Measurements from ENCODE around the gene MARCHF6. TPM values are rescaled to one million over a fixed set of nuclear protein-coding genes. Genes with fewer than 3 reads are reported as not detected.
"Not testable (repeated sequence)": the region's sequence is repeated elsewhere in the genome, so short reads cannot be mapped to it uniquely, and the experiment has no call there.

MARCHF6 gene
- total and polyA plus RNA-seq, 4 experiments from 2014 or later = 25.4 to 203 (median 126) TPM

DNA sequence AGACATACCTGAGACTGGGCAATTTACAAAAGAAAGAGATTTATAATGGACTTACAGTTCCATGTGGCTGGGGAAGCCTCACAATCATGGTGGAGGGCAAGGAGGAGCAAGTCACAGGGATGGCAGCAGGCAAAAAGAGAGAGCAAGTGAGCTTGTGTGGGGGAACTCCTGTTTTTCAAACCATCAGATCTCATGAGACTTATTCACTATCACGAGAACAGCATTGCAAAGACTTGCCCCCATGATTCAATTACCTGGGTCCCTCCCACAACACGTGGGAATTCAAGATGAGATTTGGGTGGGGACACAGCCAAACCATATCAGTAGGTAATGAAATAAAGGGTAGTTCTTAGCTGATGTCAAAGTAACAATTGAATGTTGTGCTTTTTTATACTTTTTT is 17.9 kb downstream of the MARCHF6 start:
- H3K4me3 ChIP-seq (ENCODE audit: low read length in 2 of 2); H3K27me3 Mint-ChIP-seq; H3K36me3 ChIP-seq (ENCODE audit: insufficient read depth, low read length); DNase-seq; intact Hi-C loops (cut with micrococcal nuclease); H3K9me3 ChIP-seq (ENCODE audit: control insufficient read depth in 1 of 2, low read length in 2 of 2); H3K27ac ChIP-seq (ENCODE audit: low read depth, low read length); CTCF ChIA-PET (ENCODE audit: partially characterized antibody); H3K27me3 ChIP-seq (ENCODE audit: insufficient read depth, low read length); H3K9me3 Mint-ChIP-seq: not testable (repeated sequence)
- H3K4me3 Mint-ChIP-seq = peak overlapping the region in 2 of 8 donors; percentile 25 to 61
- H3K4me1 ChIP-seq (ENCODE audit: insufficient read depth, low read length) = peaks cover 67% of the 10 kb centered on the region
- peaks cover 8 to 11% of the 10 kb centered on the region in 2 donors for H3K36me3 Mint-ChIP-seq
- peak overlapping the region in 4 of 7 donors; percentile 15 to 70 (median 38) for H3K27ac Mint-ChIP-seq
- POLR2A ChIA-PET (ENCODE audit: partially characterized antibody) = interaction anchor here (1.3 kb wide), 1 partner anchor 18 kb away, joined by 4 read pairs; the partner anchor contains the start of gene MARCHF6
- peaks cover 59 to 92% (median 76%) of the 10 kb centered on the region in 4 donors for H3K4me1 Mint-ChIP-seq

GRCh38 chr5:10372726-10373709 is 19.5 kb downstream of the MARCHF6 start:
- no peak for DNase-seq
- peaks cover 67% of the 10 kb centered on the region for H3K4me1 ChIP-seq (ENCODE audit: insufficient read depth, low read length)
- H3K27ac ChIP-seq (ENCODE audit: low read depth, low read length) = no peak overlapping the region
- Mint-ChIP-seq H3K27ac (peak overlapping the region in 5 of 7 donors; percentile 9 to 65 (median 46)), H3K4me1 (peaks cover 57 to 90% (median 76%) of the 10 kb centered on the region in 4 donors), H3K27me3 (no peaks in the 10 kb centered on the region), H3K36me3 (peaks cover 12 to 24% of the 10 kb centered on the region in 2 donors), H3K9me3 (no peaks in the 10 kb centered on the region), H3K4me3 (peak overlapping the region in 3 of 8 donors; percentile 12 to 52 (median 26))
- intact Hi-C loops (cut with micrococcal nuclease) = no loop called here
- H3K36me3 ChIP-seq (ENCODE audit: insufficient read depth, low read length) = no peaks in the 10 kb centered on the region
- ChIA-PET CTCF (ENCODE audit: partially characterized antibody) (no interaction called here), POLR2A (ENCODE audit: partially characterized antibody) (no interaction called here)
- no peaks in the 10 kb centered on the region for H3K27me3 ChIP-seq (ENCODE audit: insufficient read depth, low read length)
- H3K9me3 ChIP-seq (ENCODE audit: control insufficient read depth in 1 of 2, low read length in 2 of 2) = no peaks in the 10 kb centered on the region
- no peak overlapping the region for H3K4me3 ChIP-seq (ENCODE audit: low read length in 2 of 2)

GRCh38 chr5:10374046-10375022 is 20.8 kb downstream of the MARCHF6 start:
- Histone ChIP-seq H3K27me3 (ENCODE audit: insufficient read depth, low read length) (no peaks in the 10 kb centered on the region), H3K4me3 (ENCODE audit: low read length in 2 of 2) (no peak overlapping the region), H3K9me3 (ENCODE audit: control insufficient read depth in 1 of 2, low read length in 2 of 2) (no peaks in the 10 kb centered on the region), H3K4me1 (ENCODE audit: insufficient read depth, low read length) (peaks cover 59% of the 10 kb centered on the region), H3K36me3 (ENCODE audit: insufficient read depth, low read length) (no peaks in the 10 kb centered on the region), H3K27ac (ENCODE audit: low read depth, low read length) (no peak overlapping the region)
- intact Hi-C loops (cut with micrococcal nuclease) = no loop called here
- Mint-ChIP-seq H3K4me1 (peaks cover 54 to 85% (median 68%) of the 10 kb centered on the region in 4 donors), H3K36me3 (peaks cover 19 to 32% of the 10 kb centered on the region in 2 donors), H3K4me3 (peak overlapping the region in 2 of 8 donors; percentile 36 to 47), H3K9me3 (no peaks in the 10 kb centered on the region), H3K27me3 (no peaks in the 10 kb centered on the region), H3K27ac (peak overlapping the region in 5 of 7 donors; percentile 16 to 56 (median 41))
- CTCF ChIA-PET (ENCODE audit: partially characterized antibody) = interaction anchor here (0.7 kb wide), 1 partner anchor 115 kb away, joined by 3 read pairs; no protein-coding TSS in a partner anchor
- DNase-seq = no peak
- POLR2A ChIA-PET (ENCODE audit: partially characterized antibody) = interaction anchor here (1.4 kb wide), 1 partner anchor 21 kb away, joined by 4 read pairs; the partner anchor contains the start of gene MARCHF6

- DNase-seq; H3K9me3 ChIP-seq (ENCODE audit: control insufficient read depth in 1 of 2, low read length in 2 of 2); H3K4me3 Mint-ChIP-seq; intact Hi-C loops (cut with micrococcal nuclease); H3K27ac Mint-ChIP-seq; H3K27ac ChIP-seq (ENCODE audit: low read depth, low read length); H3K9me3 Mint-ChIP-seq; H3K36me3 ChIP-seq (ENCODE audit: insufficient read depth, low read length); H3K27me3 ChIP-seq (ENCODE audit: insufficient read depth, low read length); H3K4me3 ChIP-seq (ENCODE audit: low read length in 2 of 2); H3K27me3 Mint-ChIP-seq: not testable (repeated sequence)
- Mint-ChIP-seq H3K4me1 (peaks cover 52 to 79% (median 65%) of the 10 kb centered on the region in 4 donors), H3K36me3 (peaks cover 23 to 30% of the 10 kb centered on the region in 2 donors)
- peaks cover 52% of the 10 kb centered on the region for H3K4me1 ChIP-seq (ENCODE audit: insufficient read depth, low read length)
- ChIA-PET POLR2A (ENCODE audit: partially characterized antibody) (interaction anchor here (1.4 kb wide), 1 partner anchor 22 kb away, joined by 4 read pairs; the partner anchor contains the start of gene MARCHF6), CTCF (ENCODE audit: partially characterized antibody) (interaction anchor here (1.0 kb wide), 1 partner anchor 91 kb away, joined by 3 read pairs; no protein-coding TSS in a partner anchor)
Measured at GRCh38 chr5:10375146-10375545, 21.7 kb downstream of the MARCHF6 start.

GRCh38 chr5:10376544-10376943 is 23.0 kb downstream of the MARCHF6 start:
- H3K36me3 ChIP-seq (ENCODE audit: insufficient read depth, low read length) = peaks cover 3% of the 10 kb centered on the region
- no peaks in the 10 kb centered on the region for H3K27me3 Mint-ChIP-seq
- no peak for DNase-seq
- H3K27ac Mint-ChIP-seq = no peak overlapping the region
- H3K36me3 Mint-ChIP-seq = peaks cover 23 to 39% of the 10 kb centered on the region in 2 donors
- H3K4me1 ChIP-seq (ENCODE audit: insufficient read depth, low read length) = peaks cover 39% of the 10 kb centered on the region
- intact Hi-C loops (cut with micrococcal nuclease) = no loop called here
- peak overlapping the region in 2 of 8 donors; percentile 43 to 48 for H3K4me3 Mint-ChIP-seq
- ChIA-PET POLR2A (ENCODE audit: partially characterized antibody) (no interaction called here), CTCF (ENCODE audit: partially characterized antibody) (no interaction called here)
- H3K9me3 Mint-ChIP-seq = no peaks in the 10 kb centered on the region
- H3K9me3 ChIP-seq (ENCODE audit: control insufficient read depth in 1 of 2, low read length in 2 of 2) = no peaks in the 10 kb centered on the region
- no peak overlapping the region for H3K27ac ChIP-seq (ENCODE audit: low read depth, low read length)
- H3K27me3 ChIP-seq (ENCODE audit: insufficient read depth, low read length) = no peaks in the 10 kb centered on the region
- peaks cover 47 to 74% (median 58%) of the 10 kb centered on the region in 4 donors for H3K4me1 Mint-ChIP-seq
- H3K4me3 ChIP-seq (ENCODE audit: low read length in 2 of 2) = no peak overlapping the region

GRCh38 chr5:10377081-10377480 is 23.6 kb downstream of the MARCHF6 start:
- intact Hi-C loops (cut with micrococcal nuclease) = no loop called here
- H3K4me1 ChIP-seq (ENCODE audit: insufficient read depth, low read length) = peaks cover 34% of the 10 kb centered on the region
- ChIA-PET POLR2A (ENCODE audit: partially characterized antibody) (no interaction called here), CTCF (ENCODE audit: partially characterized antibody) (no interaction called here)
- no peak overlapping the region for H3K4me3 ChIP-seq (ENCODE audit: low read length in 2 of 2)
- no peaks in the 10 kb centered on the region for H3K27me3 Mint-ChIP-seq
- no peak for DNase-seq
- H3K4me3 Mint-ChIP-seq = peak overlapping the region in 3 of 8 donors; percentile 16 to 43 (median 41)
- peaks cover 48 to 68% (median 54%) of the 10 kb centered on the region in 4 donors for H3K4me1 Mint-ChIP-seq
- H3K36me3 ChIP-seq (ENCODE audit: insufficient read depth, low read length) = peaks cover 7% of the 10 kb centered on the region
- H3K27ac ChIP-seq (ENCODE audit: low read depth, low read length) = no peak overlapping the region
- no peaks in the 10 kb centered on the region for H3K9me3 ChIP-seq (ENCODE audit: control insufficient read depth in 1 of 2, low read length in 2 of 2)
- no peaks in the 10 kb centered on the region for H3K9me3 Mint-ChIP-seq
- peak overlapping the region in 4 of 7 donors; percentile 24 to 70 (median 43) for H3K27ac Mint-ChIP-seq
- no peaks in the 10 kb centered on the region for H3K27me3 ChIP-seq (ENCODE audit: insufficient read depth, low read length)
- H3K36me3 Mint-ChIP-seq = peaks cover 27 to 44% of the 10 kb centered on the region in 2 donors
